COLO668 (cell line): Measurements from ENCODE around the gene CCDC92.

Source experiments
- DNase-seq: peaks from one replicate; lab custom pipeline; 2025; ENCODE audit not compliant: unreplicated experiment; lab: John Stamatoyannopoulos, UW

Gene CCDC92

DNA sequence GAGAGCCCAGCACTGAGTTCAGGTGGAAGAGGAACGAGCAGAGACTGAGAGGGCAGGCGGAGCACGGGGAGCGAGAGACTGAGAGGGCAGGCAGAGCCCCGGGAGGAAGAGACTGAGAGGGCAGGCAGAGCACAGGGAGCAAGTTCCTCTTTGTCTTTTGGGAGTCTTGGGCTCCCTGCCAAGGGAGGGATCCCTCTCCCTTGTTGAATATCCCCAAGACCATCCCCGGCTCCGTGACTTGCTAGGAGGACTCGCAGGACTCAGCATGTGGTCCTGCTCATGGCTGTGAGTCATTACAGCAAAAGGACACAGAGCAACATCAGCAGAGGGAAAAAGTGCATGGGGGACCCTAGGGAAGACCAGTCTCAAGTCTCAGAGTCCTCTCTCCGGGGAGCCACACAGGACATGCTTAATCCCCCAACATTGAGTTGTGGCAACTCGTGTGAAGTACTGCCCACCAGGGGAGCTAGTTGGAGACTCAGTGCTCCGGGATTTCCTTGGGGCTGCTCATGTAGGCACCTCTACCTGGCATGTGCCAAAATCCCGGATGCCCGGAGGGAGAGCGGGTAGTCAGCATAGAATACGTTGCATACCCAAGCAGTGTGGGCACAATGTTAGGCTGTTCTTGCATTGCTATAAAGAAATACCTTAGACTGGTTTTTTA lies 81.0 kb downstream of the CCDC92 start:
- no peak for DNase-seq

- no peak for DNase-seq
These were observed 81.6 kb downstream of the CCDC92 start for GRCh38 chr12:123891011-123891410.

- no peak for DNase-seq
These were observed 82.1 kb downstream of the CCDC92 start for GRCh38 chr12:123890536-123890902.

- DNase-seq, result no peak
These were observed 82.6 kb downstream of the CCDC92 start for GRCh38 chr12:123889848-123890535.

- no peak for DNase-seq
These were observed 83.6 kb downstream of the CCDC92 start for GRCh38 chr12:123888989-123889388.

DNA sequence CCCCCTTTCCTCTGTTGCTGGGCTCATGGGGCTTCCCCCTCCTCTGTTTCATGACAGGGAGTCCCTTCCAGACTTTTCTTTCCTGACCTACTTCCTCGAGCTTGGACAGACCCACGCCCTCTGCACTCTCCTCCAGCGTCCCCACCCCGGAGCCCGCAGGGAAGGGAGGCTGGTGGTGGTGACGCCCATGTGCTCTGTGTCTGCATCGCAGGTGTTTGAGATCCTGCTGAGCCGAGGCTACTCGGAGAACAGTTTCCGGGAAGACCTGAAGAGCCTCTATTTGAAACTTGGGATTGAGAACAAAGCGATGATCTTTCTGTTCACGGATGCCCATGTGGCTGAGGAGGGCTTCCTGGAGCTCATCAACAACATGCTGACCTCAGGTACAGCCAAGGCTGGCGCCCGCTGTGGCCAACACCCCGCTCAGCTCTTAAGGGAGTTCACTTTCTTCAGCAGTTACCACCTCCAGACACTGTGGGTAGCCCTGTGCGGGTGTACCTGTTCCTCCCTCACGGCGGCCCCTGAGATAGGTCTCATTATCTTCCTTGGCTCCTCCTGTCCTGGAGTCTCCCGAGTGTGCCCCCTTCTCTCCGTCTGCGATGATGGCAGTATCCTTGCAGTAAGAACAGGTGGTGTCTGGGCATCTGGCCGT lies 85.6 kb downstream of the CCDC92 start:
- no peak for DNase-seq

GRCh38 chr12:123886258-123886657 lies 86.4 kb downstream of the CCDC92 start:
- DNase-seq, result no peak
